Stomach (tissue), 9 donors: Measurements from ENCODE around the gene COL4A2. TPM values are rescaled to one million over a fixed set of nuclear protein-coding genes. Genes with fewer than 3 reads are reported as not detected.

Source experiments
- DNase-seq, 2 donors: peaks; one replicate each; pipeline versions ENCODE4 v3.0.0 to v3.0.0-alpha.2; 2013 to 2019
- H3K27ac ChIP-seq, 5 donors: fragments of 200-600 bp in 4 of 5; sonication (generic) in 4 of 5; one replicate each; pipeline ENCODE4 v1.5.1; 2013 to 2019; ENCODE audit warnings: mild to moderate bottlenecking in 1 of 5, moderate library complexity in 1 of 5
- H3K27me3 ChIP-seq, 3 donors: fragments of 200-600 bp; sonication (generic); one replicate each; pipeline ENCODE4 v1.5.1; 2017 to 2019; ENCODE audit warnings: mixed run types in 1 of 3
- H3K36me3 ChIP-seq, 4 donors: fragments of 200-600 bp; sonication (generic); 1 replicate in 3 of 4; 2 replicates in 1 of 4; pipeline ENCODE4 v1.5.1; 2016 to 2019
- H3K4me1 ChIP-seq, 4 donors: fragments of 200-600 bp; sonication (generic); one replicate each; pipeline ENCODE4 v1.5.1; 2016 to 2019
- H3K4me3 ChIP-seq, 4 donors: fragments of 200-600 bp; sonication (generic) in 3 of 4; one replicate each; pipeline ENCODE4 v1.5.1; 2016 to 2019; ENCODE audit warnings: mild to moderate bottlenecking in 1 of 4
- H3K9me3 ChIP-seq, 4 donors: fragments of 200-600 bp; sonication (generic); one replicate each; pipeline ENCODE4 v1.5.1; 2016 to 2019
- EP300 ChIP-seq: sonication (generic); formaldehyde crosslinking; IDR thresholded peaks from one replicate; pipeline ENCODE4 v1.6.1; 2017; ENCODE audit warnings: antibody characterized with exemption
- POLR2A ChIP-seq, 4 donors: fragments of 450-650 bp; IDR thresholded peaks; one replicate each; pipeline ENCODE4 v1.6.1; 2016; ENCODE audit warnings: antibody characterized with exemption in 4 of 4, control low read depth in 2 of 4, mild to moderate bottlenecking in 1 of 4, moderate library complexity in 1 of 4
- POLR2AphosphoS5 ChIP-seq, 3 donors: sonication (generic); formaldehyde crosslinking; IDR thresholded peaks; one replicate each; pipeline ENCODE4 v1.6.1; 2016; ENCODE audit warnings: antibody characterized with exemption in 3 of 3
- WGBS, 5 donors: extraction: QIAGEN DNeasy Blood & Tissue Kit in 3 of 5; methylation state at CpG; one replicate each; pipeline versions ENCODE4 v1.1.5 to v1.1.7; 2013 to 2018; 5-methylcytosine and 5-hydroxymethylcytosine counted together
- intact Hi-C: fragments of 100-400 bp; cut with DNase I; formaldehyde crosslinking; loops from one replicate; pipeline ENCODE4 v1.15.1; 2023; ENCODE audit warnings: low total_unique reads
- polyA plus RNA-seq, 3 donors: library from polyadenylated mRNA; stranded (reverse); fragments of 200-250 nt; gene quantifications; one replicate each; pipeline ENCODE4 v1.2.3, GENCODE V29; 2013
- total RNA-seq, 5 donors: library from RNA; depleted of rRNA; stranded (reverse); fragments of >200 nt; gene quantifications; one replicate each; pipeline versions ENCODE4 v1.1.0 to v1.2.3, GENCODE V29; 2014 to 2016
- TF ChIP-seq, protein P1 (sequence below), 7 experiments: fragments of 450-650 bp in 4 of 7; fragments of 200-600 bp in 3 of 7; sonication (generic) in 3 of 7; IDR thresholded peaks; one replicate each; pipeline ENCODE4 v1.5.1; 2016 to 2019; ENCODE audit warnings: antibody characterized with exemption in 7 of 7, control low read depth in 2 of 7, mild to moderate bottlenecking in 1 of 7
- donor health status: healthy with polysubstance abuse.
- donor health status: Bipolar disorder and iron deficiency.
- donor health status: healthy.

The COL4A2 gene
- total and polyA plus RNA-seq, 8 donors, result 24.0 to 531 (median 214) TPM

- Histone ChIP-seq H3K9me3 (no peaks in the 10 kb centered on the region), H3K4me3 (no peak overlapping the region), H3K36me3 (peaks cover 11 to 80% (median 57%) of the 10 kb centered on the region in 4 donors), H3K4me1 (peaks cover 0 to 24% (median 11%) of the 10 kb centered on the region in 4 donors), H3K27me3 (no peaks in the 10 kb centered on the region), H3K27ac (peak overlapping the region in 4 of 5 donors; percentile 27 to 66 (median 38))
- no peak for TF ChIP-seq POLR2AphosphoS5 (IDR thresholded peaks at IDR 0.05)
- TF ChIP-seq POLR2A (IDR thresholded peaks at IDR 0.05), result no peak
- TF ChIP-seq, protein P1, sequence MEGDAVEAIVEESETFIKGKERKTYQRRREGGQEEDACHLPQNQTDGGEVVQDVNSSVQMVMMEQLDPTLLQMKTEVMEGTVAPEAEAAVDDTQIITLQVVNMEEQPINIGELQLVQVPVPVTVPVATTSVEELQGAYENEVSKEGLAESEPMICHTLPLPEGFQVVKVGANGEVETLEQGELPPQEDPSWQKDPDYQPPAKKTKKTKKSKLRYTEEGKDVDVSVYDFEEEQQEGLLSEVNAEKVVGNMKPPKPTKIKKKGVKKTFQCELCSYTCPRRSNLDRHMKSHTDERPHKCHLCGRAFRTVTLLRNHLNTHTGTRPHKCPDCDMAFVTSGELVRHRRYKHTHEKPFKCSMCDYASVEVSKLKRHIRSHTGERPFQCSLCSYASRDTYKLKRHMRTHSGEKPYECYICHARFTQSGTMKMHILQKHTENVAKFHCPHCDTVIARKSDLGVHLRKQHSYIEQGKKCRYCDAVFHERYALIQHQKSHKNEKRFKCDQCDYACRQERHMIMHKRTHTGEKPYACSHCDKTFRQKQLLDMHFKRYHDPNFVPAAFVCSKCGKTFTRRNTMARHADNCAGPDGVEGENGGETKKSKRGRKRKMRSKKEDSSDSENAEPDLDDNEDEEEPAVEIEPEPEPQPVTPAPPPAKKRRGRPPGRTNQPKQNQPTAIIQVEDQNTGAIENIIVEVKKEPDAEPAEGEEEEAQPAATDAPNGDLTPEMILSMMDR (IDR thresholded peaks at IDR 0.05), result no peak
- no peak for TF ChIP-seq EP300
- WGBS, 5 donors, result 37 to 76% (median 66%) methylated on average over 11 to 14 of the region's 14 CpGs
- no peak for DNase-seq
- intact Hi-C loops, result no loop called here
Measured at GRCh38 chr13:110433014-110433413, 125.9 kb downstream of the COL4A2 start.

GRCh38 chr13:110434629-110435028 is 127.5 kb downstream of the COL4A2 start:
- H3K36me3 ChIP-seq, result peaks cover 19 to 81% (median 65%) of the 10 kb centered on the region in 4 donors
- peaks cover 0 to 22% (median 10%) of the 10 kb centered on the region in 4 donors for H3K4me1 ChIP-seq
- intact Hi-C loops, result no loop called here
- H3K27ac ChIP-seq, result no peak overlapping the region
- H3K27me3 ChIP-seq, result no peaks in the 10 kb centered on the region
- 79 to 97% (median 91%) methylated on average over 9 of the region's 9 CpGs for WGBS, 5 donors
- H3K9me3 ChIP-seq, result no peaks in the 10 kb centered on the region
- H3K4me3 ChIP-seq, result no peak overlapping the region
- no peak for DNase-seq
- TF ChIP-seq POLR2A (IDR thresholded peaks at IDR 0.05) (no peak), EP300 (no peak), POLR2AphosphoS5 (IDR thresholded peaks at IDR 0.05) (no peak)
- TF ChIP-seq, protein P1 (IDR thresholded peaks at IDR 0.05), result no peak

DNA sequence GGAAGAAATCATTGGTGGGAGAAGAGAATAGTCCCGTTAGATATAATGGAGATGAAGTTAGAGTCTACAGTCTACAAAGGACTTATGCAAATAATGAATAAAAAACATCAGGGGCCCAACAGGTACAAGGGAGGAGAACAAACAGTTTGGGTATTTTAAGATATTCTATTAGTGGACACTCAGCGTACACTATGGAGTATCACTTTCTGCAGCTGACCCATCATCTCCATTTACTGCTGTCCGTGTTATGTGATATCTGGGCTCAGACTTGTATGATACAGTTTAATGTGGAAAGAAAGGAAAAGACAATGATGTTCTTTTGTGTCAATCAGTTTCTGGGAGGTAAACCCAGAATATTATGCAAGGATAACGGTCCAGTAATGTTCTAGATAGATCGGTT is 128.2 kb downstream of the COL4A2 start:
- Histone ChIP-seq H3K4me1 (peaks cover 0 to 22% (median 10%) of the 10 kb centered on the region in 4 donors), H3K27me3 (no peaks in the 10 kb centered on the region), H3K36me3 (peaks cover 26 to 82% (median 66%) of the 10 kb centered on the region in 4 donors), H3K4me3 (no peak overlapping the region), H3K27ac (no peak overlapping the region), H3K9me3 (no peaks in the 10 kb centered on the region)
- WGBS, 5 donors, result 87 to 92% (median 89%) methylated on average over 5 of the region's 5 CpGs
- DNase-seq, result no peak
- TF ChIP-seq, protein P1 (IDR thresholded peaks at IDR 0.05), result no peak
- TF ChIP-seq POLR2A (IDR thresholded peaks at IDR 0.05), result no peak
- TF ChIP-seq POLR2AphosphoS5 (IDR thresholded peaks at IDR 0.05), result no peak
- intact Hi-C loops, result no loop called here

DNA sequence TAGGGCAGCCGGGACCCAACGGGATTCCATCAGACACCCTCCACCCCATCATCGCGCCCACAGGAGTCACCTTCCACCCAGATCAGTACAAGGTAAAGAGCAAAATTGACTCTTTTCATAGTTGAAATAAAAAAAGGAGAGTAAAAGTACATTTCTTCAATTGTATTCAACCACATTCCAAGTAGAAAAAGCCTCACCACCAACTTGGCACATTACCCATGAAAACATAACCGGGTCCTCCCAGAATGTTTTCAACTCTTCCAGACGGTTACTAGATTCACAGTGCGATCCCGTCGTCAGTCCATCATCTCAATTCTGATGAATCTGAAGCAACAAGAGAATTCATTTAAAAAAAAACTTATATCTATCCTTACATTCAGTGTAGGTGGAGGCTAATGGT is 129.2 kb downstream of the COL4A2 start:
- Histone ChIP-seq H3K4me3 (no peak overlapping the region), H3K27ac (peak overlapping the region in 1 of 5 donors; percentile 52), H3K9me3 (no peaks in the 10 kb centered on the region), H3K4me1 (peaks cover 0 to 22% (median 9%) of the 10 kb centered on the region in 4 donors), H3K27me3 (no peaks in the 10 kb centered on the region), H3K36me3 (peaks cover 24 to 82% (median 67%) of the 10 kb centered on the region in 4 donors)
- TF ChIP-seq, protein P1 (IDR thresholded peaks at IDR 0.05), result no peak
- TF ChIP-seq POLR2A (IDR thresholded peaks at IDR 0.05) (no peak), EP300 (no peak), POLR2AphosphoS5 (IDR thresholded peaks at IDR 0.05) (no peak)
- intact Hi-C loops, result no loop called here
- DNase-seq, result no peak
- 89 to 93% (median 91%) methylated on average over 9 of the region's 9 CpGs for WGBS, 5 donors
